HCT116 (cell line): ENCODE results near the gene BMP7. TPM values are rescaled to one million over a fixed set of nuclear protein-coding genes. Genes with fewer than 3 reads are reported as not detected.

ENCODE experiments used
- ATAC-seq: fragments of 200-7000 bp; cut with Tn5 transposase; 2 replicates; pipeline ENCODE4 v1.9.1; 2020; ENCODE audit warnings: mild to moderate bottlenecking, moderate library complexity
- BruUV-seq: library from RNA; stranded (reverse); fragments of 400-500 nt; replicated peaks from 2 replicates; lab custom pipeline; 2021; lab: Mats Ljungman, UMichigan
- CTCF ChIA-PET: fragments of 300-600 bp; sonication (Branson Sonifier 250); formaldehyde crosslinking; loops from one replicate; lab custom pipeline; 2021; ENCODE audit warnings: antibody characterized with exemption; lab: Charles Lee
- POLR2A ChIA-PET: fragments of 300-600, 350-600 bp; sonication (Branson Sonifier 250); formaldehyde crosslinking; loops from one replicate; lab custom pipeline; 2021; ENCODE audit warnings: antibody characterized with exemption; lab: Charles Lee
- RAD21 ChIA-PET, 2 experiments: fragments of 300-600 bp; sonication (Branson Sonifier 250); formaldehyde crosslinking; loops; one replicate each; lab custom pipeline; 2023; ENCODE audit warnings: low total read pairs in 2 of 2; ENCODE audit not compliant: uncharacterized antibody in 2 of 2, unreplicated experiment in 2 of 2, low non-redundant PET in 1 of 2; lab: Charles Lee
- DNase-seq: peaks from one replicate; pipeline ENCODE4 v3.0.0-alpha.2; 2010; ENCODE audit warnings: low read depth, low spot score
- H2AFZ ChIP-seq: fragments of 200-600 bp; shearing (Covaris generic), sonication (generic); 2 replicates; pipeline ENCODE4 v1.6.1; 2017; ENCODE audit warnings: low read depth, mixed run types, mixed read lengths, antibody characterized with exemption, low read length; ENCODE audit not compliant: poor library complexity, severe bottlenecking
- H3K27ac ChIP-seq: 2 replicates; pipeline ENCODE4 v1.5.1; 2012; ENCODE audit warnings: low read depth, low read length
- H3K27me3 ChIP-seq: fragments of 200-600 bp; sonication (generic); 2 replicates; pipeline ENCODE4 v1.6.1; 2016; ENCODE audit warnings: mixed run types, low read length, mixed read lengths; ENCODE audit not compliant: insufficient read depth
- H3K36me3 ChIP-seq, 2 experiments: fragments of 200-500 bp in 1 of 2; fragments of 200-600 bp in 1 of 2; sonication (Bioruptor generic) in 1 of 2; sonication (generic) in 1 of 2; 2 replicates each; pipeline versions ENCODE4 v1.5.1 to v1.6.1; 2014 to 2016; ENCODE audit warnings: low read length in 2 of 2, inconsistent platforms in 1 of 2, mixed read lengths in 1 of 2, mixed run types in 1 of 2; ENCODE audit not compliant: insufficient read depth in 2 of 2, control insufficient read depth in 1 of 2
- H3K4me1 ChIP-seq, 2 experiments: fragments of 200-600 bp in 1 of 2; sonication (generic) in 1 of 2; 2 replicates each; pipeline versions ENCODE4 v1.5.1 to v1.6.1; 2012 to 2017; ENCODE audit warnings: low read length in 2 of 2, inconsistent platforms in 1 of 2, mild to moderate bottlenecking in 1 of 2, mixed read lengths in 1 of 2, mixed run types in 1 of 2, moderate library complexity in 1 of 2; ENCODE audit not compliant: insufficient read depth in 2 of 2, control insufficient read depth in 1 of 2
- H3K4me2 ChIP-seq: fragments of 200-600 bp; sonication (generic); 2 replicates; pipeline ENCODE4 v1.6.1; 2017; ENCODE audit warnings: mixed run types, low read length, mixed read lengths
- H3K4me3 ChIP-seq, 2 experiments: fragments of 200-600 bp in 1 of 2; sonication (generic) in 1 of 2; replicated peaks in 1 of 2; 2 replicates each; pipeline ENCODE4 v1.5.1; 2011 to 2016; ENCODE audit warnings: low read length in 2 of 2, control low read depth in 1 of 2, low read depth in 1 of 2, mild to moderate bottlenecking in 1 of 2, mixed read lengths in 1 of 2, mixed run types in 1 of 2
- H3K79me2 ChIP-seq: fragments of 200-600 bp; sonication (generic); 2 replicates; pipeline ENCODE4 v1.6.1; 2017; ENCODE audit warnings: mild to moderate bottlenecking, mixed run types, low read length, moderate library complexity, mixed read lengths; ENCODE audit not compliant: insufficient read depth
- H3K9ac ChIP-seq: fragments of 200-600 bp; sonication (generic); 2 replicates; pipeline ENCODE4 v1.6.1; 2016; ENCODE audit warnings: low read length, mixed read lengths
- H3K9me2 ChIP-seq: fragments of 200-600 bp; sonication (generic), shearing (Covaris generic); 2 replicates; pipeline ENCODE4 v1.6.1; 2017; ENCODE audit warnings: mixed run types, mild to moderate bottlenecking, moderate library complexity; ENCODE audit not compliant: insufficient read depth
- H3K9me3 ChIP-seq, 2 experiments: fragments of 200-500 bp in 1 of 2; fragments of 200-600 bp in 1 of 2; sonication (Bioruptor generic) in 1 of 2; sonication (generic) in 1 of 2; 2 replicates each; pipeline ENCODE4 v1.6.1; 2014 to 2017; ENCODE audit warnings: low read length in 2 of 2, mixed read lengths in 2 of 2, inconsistent platforms in 1 of 2, low read depth in 1 of 2, mild to moderate bottlenecking in 1 of 2, mixed run types in 1 of 2, moderate library complexity in 1 of 2; ENCODE audit not compliant: control insufficient read depth in 1 of 2, insufficient read depth in 1 of 2
- H4K20me1 ChIP-seq: fragments of 200-600 bp; sonication (generic), shearing (Covaris generic); 2 replicates; pipeline ENCODE4 v1.6.1; 2017; ENCODE audit warnings: mixed run types, mild to moderate bottlenecking, moderate library complexity; ENCODE audit not compliant: insufficient read depth
- CBX3 ChIP-seq: IDR thresholded peaks from 2 replicates; pipeline ENCODE4 v1.6.1; 2012; ENCODE audit warnings: low read depth
- CEBPB ChIP-seq: IDR thresholded peaks from 2 replicates; pipeline ENCODE4 v1.6.1; 2012; ENCODE audit warnings: low read depth
- EZH2 ChIP-seq: fragments of 200-600 bp; sonication (generic); IDR thresholded peaks from 2 replicates; pipeline ENCODE4 v1.6.1; 2017; ENCODE audit warnings: antibody characterized with exemption, mixed run types
- FOSL1 ChIP-seq: IDR thresholded peaks from 2 replicates; pipeline ENCODE4 v1.6.1; 2012; ENCODE audit warnings: low read depth
- JUND ChIP-seq: IDR thresholded peaks from 2 replicates; pipeline ENCODE4 v1.6.1; 2012
- POLR2A ChIP-seq: IDR thresholded peaks from 2 replicates; pipeline ENCODE4 v1.7.0; 2011; ENCODE audit warnings: borderline replicate concordance; ENCODE audit not compliant: insufficient read depth, insufficient read length; ENCODE audit errors: extremely low read depth
- RAD21 ChIP-seq: IDR thresholded peaks from 2 replicates; pipeline ENCODE4 v1.6.1; 2012; ENCODE audit warnings: low read depth, mild to moderate bottlenecking
- SIN3A ChIP-seq: IDR thresholded peaks from 2 replicates; pipeline ENCODE4 v1.6.1; 2012; ENCODE audit warnings: low read depth
- SP1 ChIP-seq: IDR thresholded peaks from 2 replicates; pipeline ENCODE4 v1.6.1; 2012; ENCODE audit warnings: low read depth
- SRF ChIP-seq: IDR thresholded peaks from 2 replicates; pipeline ENCODE4 v1.6.1; 2012; ENCODE audit warnings: low read depth
- TCF7L2 ChIP-seq: IDR thresholded peaks from 2 replicates; pipeline ENCODE4 v1.7.0; 2011; ENCODE audit warnings: borderline replicate concordance, inconsistent platforms; ENCODE audit not compliant: insufficient read depth, insufficient read length; ENCODE audit errors: extremely low read depth
- YY1 ChIP-seq: IDR thresholded peaks from 2 replicates; pipeline ENCODE4 v1.6.1; 2011; ENCODE audit warnings: low read length, low read depth, moderate library complexity, mild to moderate bottlenecking; ENCODE audit not compliant: insufficient replicate concordance; ENCODE audit errors: extremely low read depth
- ZNF274 ChIP-seq: fragments of 200-500 bp; sonication (Bioruptor generic); IDR thresholded peaks from 2 replicates; pipeline ENCODE4 v1.6.1; 2014; ENCODE audit warnings: mild to moderate bottlenecking, low read depth, low read length, inconsistent platforms
- intact Hi-C: fragments of 100-400 bp; cut with micrococcal nuclease; formaldehyde crosslinking; loops from 2 replicates; pipeline ENCODE4 v1.10.0; 2022
- total RNA-seq: library from RNA; stranded (reverse); gene quantifications from one replicate; pipeline ENCODE4 v1.2.1, GENCODE V29; 2021; ENCODE audit not compliant: unreplicated experiment
- TF ChIP-seq, protein P1 (sequence below): IDR thresholded peaks from 2 replicates; pipeline ENCODE4 v1.6.1; 2012; ENCODE audit warnings: low read depth
- TF ChIP-seq, protein P2 (sequence below), 3 experiments: fragments of 200-600 bp in 1 of 3; sonication (generic) in 1 of 3; IDR thresholded peaks in 2 of 3; conservative IDR thresholded peaks in 1 of 3; 2 replicates each; pipeline ENCODE4 v1.5.1; 2012 to 2017; ENCODE audit warnings: low read depth in 2 of 3, low read length in 2 of 3, antibody characterized with exemption in 1 of 3, borderline replicate concordance in 1 of 3, control low read depth in 1 of 3, mild to moderate bottlenecking in 1 of 3, mixed read lengths in 1 of 3, mixed run types in 1 of 3, moderate library complexity in 1 of 3; ENCODE audit not compliant: insufficient read depth in 1 of 3
- TF ChIP-seq, protein P3 (sequence below): IDR thresholded peaks from 2 replicates; pipeline ENCODE4 v1.6.1; 2012
- TF ChIP-seq, protein P4 (sequence below): IDR thresholded peaks from 2 replicates; pipeline ENCODE4 v1.6.1; 2012
- TF ChIP-seq, protein P5 (sequence below): IDR thresholded peaks from 2 replicates; pipeline ENCODE4 v1.6.1; 2011; ENCODE audit warnings: mild to moderate bottlenecking, low read length, moderate library complexity; ENCODE audit not compliant: insufficient replicate concordance; ENCODE audit errors: extremely low read depth

The BMP7 gene
- total RNA-seq, 1 experiment from 2014 or later = 7.0 TPM

DNA sequence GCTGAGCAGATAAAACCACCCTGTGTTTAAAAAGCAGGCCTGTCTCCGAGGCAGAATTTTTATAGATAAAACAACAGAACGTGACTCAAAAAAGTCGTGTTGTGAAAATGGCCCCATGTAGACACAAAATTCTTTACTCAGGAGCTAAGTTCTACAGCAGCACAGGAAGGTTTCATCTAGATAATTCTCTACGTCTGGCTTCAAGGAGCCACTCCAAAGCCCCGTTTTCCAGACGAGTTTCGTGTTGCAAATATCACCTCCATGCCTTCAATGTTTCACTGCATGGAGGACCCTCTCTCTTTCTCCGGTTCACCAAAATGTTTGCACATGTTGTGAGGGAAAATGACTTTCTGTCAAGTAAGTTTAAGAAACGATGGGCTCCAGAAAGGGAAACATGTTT is 12.0 kb upstream of the BMP7 start:
- intact Hi-C loops = no loop called here
- Histone ChIP-seq H3K4me2 (no peak overlapping the region), H3K36me3 (no peaks in the 10 kb centered on the region)
- TF ChIP-seq TCF7L2 = no peak
- TF ChIP-seq, protein P1, sequence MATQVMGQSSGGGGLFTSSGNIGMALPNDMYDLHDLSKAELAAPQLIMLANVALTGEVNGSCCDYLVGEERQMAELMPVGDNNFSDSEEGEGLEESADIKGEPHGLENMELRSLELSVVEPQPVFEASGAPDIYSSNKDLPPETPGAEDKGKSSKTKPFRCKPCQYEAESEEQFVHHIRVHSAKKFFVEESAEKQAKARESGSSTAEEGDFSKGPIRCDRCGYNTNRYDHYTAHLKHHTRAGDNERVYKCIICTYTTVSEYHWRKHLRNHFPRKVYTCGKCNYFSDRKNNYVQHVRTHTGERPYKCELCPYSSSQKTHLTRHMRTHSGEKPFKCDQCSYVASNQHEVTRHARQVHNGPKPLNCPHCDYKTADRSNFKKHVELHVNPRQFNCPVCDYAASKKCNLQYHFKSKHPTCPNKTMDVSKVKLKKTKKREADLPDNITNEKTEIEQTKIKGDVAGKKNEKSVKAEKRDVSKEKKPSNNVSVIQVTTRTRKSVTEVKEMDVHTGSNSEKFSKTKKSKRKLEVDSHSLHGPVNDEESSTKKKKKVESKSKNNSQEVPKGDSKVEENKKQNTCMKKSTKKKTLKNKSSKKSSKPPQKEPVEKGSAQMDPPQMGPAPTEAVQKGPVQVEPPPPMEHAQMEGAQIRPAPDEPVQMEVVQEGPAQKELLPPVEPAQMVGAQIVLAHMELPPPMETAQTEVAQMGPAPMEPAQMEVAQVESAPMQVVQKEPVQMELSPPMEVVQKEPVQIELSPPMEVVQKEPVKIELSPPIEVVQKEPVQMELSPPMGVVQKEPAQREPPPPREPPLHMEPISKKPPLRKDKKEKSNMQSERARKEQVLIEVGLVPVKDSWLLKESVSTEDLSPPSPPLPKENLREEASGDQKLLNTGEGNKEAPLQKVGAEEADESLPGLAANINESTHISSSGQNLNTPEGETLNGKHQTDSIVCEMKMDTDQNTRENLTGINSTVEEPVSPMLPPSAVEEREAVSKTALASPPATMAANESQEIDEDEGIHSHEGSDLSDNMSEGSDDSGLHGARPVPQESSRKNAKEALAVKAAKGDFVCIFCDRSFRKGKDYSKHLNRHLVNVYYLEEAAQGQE = no peak
- no peak for TF ChIP-seq FOSL1
- TF ChIP-seq JUND = no peak
- TF ChIP-seq, protein P2, sequence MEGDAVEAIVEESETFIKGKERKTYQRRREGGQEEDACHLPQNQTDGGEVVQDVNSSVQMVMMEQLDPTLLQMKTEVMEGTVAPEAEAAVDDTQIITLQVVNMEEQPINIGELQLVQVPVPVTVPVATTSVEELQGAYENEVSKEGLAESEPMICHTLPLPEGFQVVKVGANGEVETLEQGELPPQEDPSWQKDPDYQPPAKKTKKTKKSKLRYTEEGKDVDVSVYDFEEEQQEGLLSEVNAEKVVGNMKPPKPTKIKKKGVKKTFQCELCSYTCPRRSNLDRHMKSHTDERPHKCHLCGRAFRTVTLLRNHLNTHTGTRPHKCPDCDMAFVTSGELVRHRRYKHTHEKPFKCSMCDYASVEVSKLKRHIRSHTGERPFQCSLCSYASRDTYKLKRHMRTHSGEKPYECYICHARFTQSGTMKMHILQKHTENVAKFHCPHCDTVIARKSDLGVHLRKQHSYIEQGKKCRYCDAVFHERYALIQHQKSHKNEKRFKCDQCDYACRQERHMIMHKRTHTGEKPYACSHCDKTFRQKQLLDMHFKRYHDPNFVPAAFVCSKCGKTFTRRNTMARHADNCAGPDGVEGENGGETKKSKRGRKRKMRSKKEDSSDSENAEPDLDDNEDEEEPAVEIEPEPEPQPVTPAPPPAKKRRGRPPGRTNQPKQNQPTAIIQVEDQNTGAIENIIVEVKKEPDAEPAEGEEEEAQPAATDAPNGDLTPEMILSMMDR (IDR thresholded peaks at IDR 0.05 in 2 of 3, conservative IDR thresholded peaks at IDR 0.05 in 1 of 3; ENCODE audit: borderline replicate concordance in 1 of 3, insufficient read depth in 1 of 3, low read depth in 2 of 3, low read length in 2 of 3) = no peak
- no peak for TF ChIP-seq RAD21
- no peak for TF ChIP-seq POLR2A
- no peak for TF ChIP-seq CBX3
- no peak for TF ChIP-seq YY1
- TF ChIP-seq, protein P3, sequence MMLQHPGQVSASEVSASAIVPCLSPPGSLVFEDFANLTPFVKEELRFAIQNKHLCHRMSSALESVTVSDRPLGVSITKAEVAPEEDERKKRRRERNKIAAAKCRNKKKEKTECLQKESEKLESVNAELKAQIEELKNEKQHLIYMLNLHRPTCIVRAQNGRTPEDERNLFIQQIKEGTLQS = no peak
- TF ChIP-seq CEBPB = no peak
- TF ChIP-seq, protein P4, sequence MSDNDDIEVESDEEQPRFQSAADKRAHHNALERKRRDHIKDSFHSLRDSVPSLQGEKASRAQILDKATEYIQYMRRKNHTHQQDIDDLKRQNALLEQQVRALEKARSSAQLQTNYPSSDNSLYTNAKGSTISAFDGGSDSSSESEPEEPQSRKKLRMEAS = no peak
- TF ChIP-seq, protein P5, sequence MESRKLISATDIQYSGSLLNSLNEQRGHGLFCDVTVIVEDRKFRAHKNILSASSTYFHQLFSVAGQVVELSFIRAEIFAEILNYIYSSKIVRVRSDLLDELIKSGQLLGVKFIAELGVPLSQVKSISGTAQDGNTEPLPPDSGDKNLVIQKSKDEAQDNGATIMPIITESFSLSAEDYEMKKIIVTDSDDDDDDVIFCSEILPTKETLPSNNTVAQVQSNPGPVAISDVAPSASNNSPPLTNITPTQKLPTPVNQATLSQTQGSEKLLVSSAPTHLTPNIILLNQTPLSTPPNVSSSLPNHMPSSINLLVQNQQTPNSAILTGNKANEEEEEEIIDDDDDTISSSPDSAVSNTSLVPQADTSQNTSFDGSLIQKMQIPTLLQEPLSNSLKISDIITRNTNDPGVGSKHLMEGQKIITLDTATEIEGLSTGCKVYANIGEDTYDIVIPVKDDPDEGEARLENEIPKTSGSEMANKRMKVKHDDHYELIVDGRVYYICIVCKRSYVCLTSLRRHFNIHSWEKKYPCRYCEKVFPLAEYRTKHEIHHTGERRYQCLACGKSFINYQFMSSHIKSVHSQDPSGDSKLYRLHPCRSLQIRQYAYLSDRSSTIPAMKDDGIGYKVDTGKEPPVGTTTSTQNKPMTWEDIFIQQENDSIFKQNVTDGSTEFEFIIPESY = no peak
- TF ChIP-seq ZNF274 = no peak
- no peak for TF ChIP-seq SP1
- TF ChIP-seq EZH2 = no peak
- TF ChIP-seq SRF = no peak
- no peak for TF ChIP-seq SIN3A
- TF ChIP-seq, all 23 proteins: peak for 0
- Histone ChIP-seq H3K9me2 (no peaks in the 10 kb centered on the region), H3K27ac (no peak overlapping the region), H3K79me2 (no peaks in the 10 kb centered on the region), H3K4me3 (no peak overlapping the region), H3K9me3 (no peaks in the 10 kb centered on the region), H3K27me3 (peaks cover 4% of the 10 kb centered on the region; the same call in 1 of the 2 replicates), H3K9ac (no peak overlapping the region), H4K20me1 (no peaks in the 10 kb centered on the region), H2AFZ (no peak overlapping the region), H3K4me1 (no peaks in the 10 kb centered on the region)
- ChIA-PET RAD21 (no interaction called here), CTCF (no interaction called here), POLR2A (interaction anchor here (0.7 kb wide), 1 partner anchor 148 kb away, joined by 4 read pairs; no protein-coding TSS in a partner anchor)
- no peak for DNase-seq
- no peak for ATAC-seq
- no TSS peak for BruUV-seq
